SH-SY5Y (cell line): ENCODE results near the gene PARVG.

Experiments
- GATA2 ChIP-seq: IDR thresholded peaks from 2 replicates; pipeline ENCODE4 v1.6.1; 2011; ENCODE audit warnings: mild to moderate bottlenecking, low read depth, low read length
- GATA3 ChIP-seq: IDR thresholded peaks from 2 replicates; pipeline ENCODE4 v1.6.1; 2011; ENCODE audit warnings: low read depth, mild to moderate bottlenecking, low read length, moderate library complexity

GRCh38 chr22:44179196-44179988, 1.3 kb upstream of the PARVG start:
- TF ChIP-seq GATA3 = no peak
- TF ChIP-seq GATA2 = no peak
